Gastrocnemius medialis (tissue), 4 donors: ENCODE measurements around the gene C1GALT1.

Source experiments
- POLR2A ChIP-seq, 2 donors: fragments of 450-650 bp; IDR thresholded peaks; one replicate each; pipeline ENCODE4 v1.6.1; 2017; ENCODE audit warnings: antibody characterized with exemption in 2 of 2, mild to moderate bottlenecking in 2 of 2, moderate library complexity in 2 of 2
- TF ChIP-seq, protein P1 (sequence below), 5 experiments: fragments of 450-650 bp in 3 of 5; fragments of 200-600 bp in 2 of 5; sonication (generic) in 2 of 5; IDR thresholded peaks in 4 of 5; conservative IDR thresholded peaks in 1 of 5; 1 replicate in 4 of 5; 2 replicates in 1 of 5; pipeline ENCODE4 v1.5.1; 2016 to 2019; ENCODE audit warnings: antibody characterized with exemption in 5 of 5, mild to moderate bottlenecking in 3 of 5, moderate library complexity in 3 of 5

DNA sequence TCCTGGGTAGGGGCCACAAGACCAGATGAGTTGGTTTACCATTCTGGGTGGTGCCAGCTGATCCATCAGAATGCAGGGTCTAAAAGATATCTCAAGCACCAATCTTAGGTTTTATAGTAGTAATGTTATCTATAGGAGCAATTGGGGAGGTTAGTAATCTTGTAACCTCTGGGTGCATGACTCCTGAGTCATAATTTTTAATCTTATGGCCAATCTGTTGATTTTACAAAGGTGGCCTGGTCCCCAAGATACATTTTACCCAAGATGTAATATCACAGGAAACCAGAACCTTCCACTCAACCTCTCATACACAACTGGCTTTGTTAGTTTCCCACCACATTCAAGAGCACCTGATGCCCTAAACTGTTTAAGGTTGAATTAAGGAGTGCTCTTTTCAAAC, 79.5 kb downstream of the C1GALT1 start:
- TF ChIP-seq, protein P1, sequence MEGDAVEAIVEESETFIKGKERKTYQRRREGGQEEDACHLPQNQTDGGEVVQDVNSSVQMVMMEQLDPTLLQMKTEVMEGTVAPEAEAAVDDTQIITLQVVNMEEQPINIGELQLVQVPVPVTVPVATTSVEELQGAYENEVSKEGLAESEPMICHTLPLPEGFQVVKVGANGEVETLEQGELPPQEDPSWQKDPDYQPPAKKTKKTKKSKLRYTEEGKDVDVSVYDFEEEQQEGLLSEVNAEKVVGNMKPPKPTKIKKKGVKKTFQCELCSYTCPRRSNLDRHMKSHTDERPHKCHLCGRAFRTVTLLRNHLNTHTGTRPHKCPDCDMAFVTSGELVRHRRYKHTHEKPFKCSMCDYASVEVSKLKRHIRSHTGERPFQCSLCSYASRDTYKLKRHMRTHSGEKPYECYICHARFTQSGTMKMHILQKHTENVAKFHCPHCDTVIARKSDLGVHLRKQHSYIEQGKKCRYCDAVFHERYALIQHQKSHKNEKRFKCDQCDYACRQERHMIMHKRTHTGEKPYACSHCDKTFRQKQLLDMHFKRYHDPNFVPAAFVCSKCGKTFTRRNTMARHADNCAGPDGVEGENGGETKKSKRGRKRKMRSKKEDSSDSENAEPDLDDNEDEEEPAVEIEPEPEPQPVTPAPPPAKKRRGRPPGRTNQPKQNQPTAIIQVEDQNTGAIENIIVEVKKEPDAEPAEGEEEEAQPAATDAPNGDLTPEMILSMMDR (IDR thresholded peaks at IDR 0.05 in 4 of 5, conservative IDR thresholded peaks at IDR 0.05 in 1 of 5) = no peak
- TF ChIP-seq POLR2A (IDR thresholded peaks at IDR 0.05) = no peak
